Measurements from ENCODE around the gene SPI1. TPM values are rescaled to one million over a fixed set of nuclear protein-coding genes. Genes with fewer than 3 reads are reported as not detected.
A peak's percentile ranks its signal among the peaks of the same experiment; 100 is the strongest.

SPI1 gene
- total and polyA plus RNA-seq, 2 donors (not counting 3 experiments of a cell fraction or from before 2014, with no cell fraction given): not detected

- intact Hi-C loops (cut with micrococcal nuclease) (no loop called here), dilution Hi-C loops (cut with MboI; ENCODE audit: extremely low pct_ligation_motif_present, low sequenced_read_pairs) (no loop called here)
- Histone ChIP-seq H3K79me2 (ENCODE audit: control insufficient read depth, insufficient read depth, low read length) (no peaks in the 10 kb centered on the region), H3K9me3 (replicated peaks; ENCODE audit: control insufficient read depth, insufficient read depth, low read length) (no peaks in the 10 kb centered on the region), H3K27me3 (ENCODE audit: control insufficient read depth in 2 of 2, insufficient read depth in 2 of 2, low read length in 2 of 2) (no peaks in the 10 kb centered on the region), H2AFZ (ENCODE audit: low read depth, low read length) (peak overlapping the region; percentile 8), H4K20me1 (replicated peaks; ENCODE audit: control insufficient read depth, extremely low read depth, insufficient read depth, low read length) (no peaks in the 10 kb centered on the region), H3K4me1 (ENCODE audit: control insufficient read depth, extremely low read depth, insufficient read depth, low read length) (peaks cover 30% of the 10 kb centered on the region), H3K36me3 (ENCODE audit: control insufficient read depth in 2 of 2, extremely low read depth in 1 of 2, insufficient read depth in 2 of 2, low read length in 2 of 2) (no peaks in the 10 kb centered on the region), H3K27ac (ENCODE audit: insufficient read depth, low read depth, low read length) (peak overlapping the region; percentile 99), H3K4me2 (ENCODE audit: insufficient read depth, low read length) (no peak overlapping the region), H3K9me1 (replicated peaks; ENCODE audit: control insufficient read depth, extremely low read depth, insufficient read depth, low read length) (no peaks in the 10 kb centered on the region), H3K4me3 (replicated peaks in 1 of 3; ENCODE audit: insufficient read depth in 1 of 3, low read depth in 1 of 3, low read length in 3 of 3) (no peak overlapping the region), H3K9ac (replicated peaks; ENCODE audit: extremely low read depth, insufficient read depth, low read length) (no peak overlapping the region)
- no peak for FAIRE-seq
- DNase-seq (ENCODE audit: low read depth, low spot score): no peak
- BruUV-seq (replicated peaks): no TSS peak
- ChIA-PET POLR2A (no interaction called here), CTCF (no interaction called here)
- TF ChIP-seq POLR2A (IDR thresholded peaks at IDR 0.05; ENCODE audit: low read depth, low read length) (no peak), JUN (IDR thresholded peaks at IDR 0.05; ENCODE audit: borderline replicate concordance, insufficient read depth, insufficient read length, low read depth) (no peak), MYC (IDR thresholded peaks at IDR 0.05; ENCODE audit: low read depth, low read length) (no peak), GATA2 (IDR thresholded peaks at IDR 0.05; ENCODE audit: insufficient read depth, insufficient read length, low read depth, low read length) (no peak), FOS (IDR thresholded peaks at IDR 0.05; ENCODE audit: borderline replicate concordance, insufficient read depth, low read length) (no peak), EZH2 (IDR thresholded peaks at IDR 0.05; ENCODE audit: borderline replicate concordance, low read depth, low read length, severe bottlenecking) (no peak), MAX (IDR thresholded peaks at IDR 0.05; ENCODE audit: insufficient read depth, insufficient read length) (no peak)
- TF ChIP-seq, protein P1, sequence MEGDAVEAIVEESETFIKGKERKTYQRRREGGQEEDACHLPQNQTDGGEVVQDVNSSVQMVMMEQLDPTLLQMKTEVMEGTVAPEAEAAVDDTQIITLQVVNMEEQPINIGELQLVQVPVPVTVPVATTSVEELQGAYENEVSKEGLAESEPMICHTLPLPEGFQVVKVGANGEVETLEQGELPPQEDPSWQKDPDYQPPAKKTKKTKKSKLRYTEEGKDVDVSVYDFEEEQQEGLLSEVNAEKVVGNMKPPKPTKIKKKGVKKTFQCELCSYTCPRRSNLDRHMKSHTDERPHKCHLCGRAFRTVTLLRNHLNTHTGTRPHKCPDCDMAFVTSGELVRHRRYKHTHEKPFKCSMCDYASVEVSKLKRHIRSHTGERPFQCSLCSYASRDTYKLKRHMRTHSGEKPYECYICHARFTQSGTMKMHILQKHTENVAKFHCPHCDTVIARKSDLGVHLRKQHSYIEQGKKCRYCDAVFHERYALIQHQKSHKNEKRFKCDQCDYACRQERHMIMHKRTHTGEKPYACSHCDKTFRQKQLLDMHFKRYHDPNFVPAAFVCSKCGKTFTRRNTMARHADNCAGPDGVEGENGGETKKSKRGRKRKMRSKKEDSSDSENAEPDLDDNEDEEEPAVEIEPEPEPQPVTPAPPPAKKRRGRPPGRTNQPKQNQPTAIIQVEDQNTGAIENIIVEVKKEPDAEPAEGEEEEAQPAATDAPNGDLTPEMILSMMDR (IDR thresholded peaks at IDR 0.05; ENCODE audit: extremely low read depth in 1 of 2, insufficient read depth in 1 of 2, low read depth in 1 of 2, low read length in 2 of 2): no peak
Observed at GRCh38 chr11:47396049-47396320, 17.6 kb upstream of the SPI1 start.
